Caco-2 (cell line): ENCODE data around the gene DCAF8. TPM values are rescaled to one million over a fixed set of nuclear protein-coding genes. Genes with fewer than 3 reads are reported as not detected.
A peak's percentile ranks its signal among the peaks of the same experiment; 100 is the strongest.

Experiments
- BruUV-seq: library from RNA; stranded (reverse); fragments of 400-500 nt; replicated peaks from 2 replicates; lab custom pipeline; 2021; lab: Mats Ljungman, UMichigan
- CTCF ChIA-PET: fragments of 300-600 bp; sonication (Branson Sonifier 250); formaldehyde crosslinking; loops from one replicate; lab custom pipeline; 2022; ENCODE audit warnings: antibody characterized with exemption; lab: Charles Lee
- POLR2A ChIA-PET: fragments of 300-600 bp; sonication (Branson Sonifier 250); formaldehyde crosslinking; loops from one replicate; lab custom pipeline; 2022; ENCODE audit warnings: antibody characterized with exemption; lab: Charles Lee
- DNase-seq, 2 experiments: peaks; one replicate each; pipeline versions ENCODE4 v3.0.0 to v3.0.0-alpha.2; 2020 to 2022
- H3K27me3 ChIP-seq: replicated peaks from 2 replicates; pipeline ENCODE4 v1.6.0; 2011; ENCODE audit warnings: low read length; ENCODE audit not compliant: control insufficient read depth, insufficient read depth
- H3K36me3 ChIP-seq: 2 replicates; pipeline ENCODE4 v1.5.1; 2011; ENCODE audit warnings: low read length; ENCODE audit not compliant: control insufficient read depth, insufficient read depth
- H3K4me1 ChIP-seq: fragments of 250-450 bp; sonication (Bioruptor Pico); 2 replicates; pipeline ENCODE4 v1.5.1; 2020; ENCODE audit warnings: mild to moderate bottlenecking
- H3K4me3 ChIP-seq: 2 replicates; pipeline ENCODE4 v1.5.1; 2011; ENCODE audit warnings: low read depth, mild to moderate bottlenecking, control low read depth, low read length
- H3K9me3 ChIP-seq: fragments of 250-450 bp; sonication (Bioruptor Pico); 2 replicates; pipeline ENCODE4 v1.5.1; 2020; ENCODE audit warnings: mild to moderate bottlenecking, moderate library complexity
- H3K27ac Mint-ChIP-seq: one replicate; pipeline ENCODE4 v1.8.0; 2022; ENCODE audit warnings: mixed read lengths; ENCODE audit not compliant: unreplicated experiment
- H3K27me3 Mint-ChIP-seq: one replicate; pipeline ENCODE4 v1.8.0; 2022; ENCODE audit warnings: mixed read lengths; ENCODE audit not compliant: insufficient read depth, unreplicated experiment
- H3K36me3 Mint-ChIP-seq: one replicate; pipeline ENCODE4 v1.8.0; 2022; ENCODE audit warnings: mild to moderate bottlenecking, mixed read lengths; ENCODE audit not compliant: insufficient read depth, unreplicated experiment
- H3K4me1 Mint-ChIP-seq: one replicate; pipeline ENCODE4 v1.8.0; 2022; ENCODE audit warnings: low read depth, mixed read lengths; ENCODE audit not compliant: unreplicated experiment
- H3K4me3 Mint-ChIP-seq: one replicate; pipeline ENCODE4 v1.8.0; 2022; ENCODE audit warnings: mild to moderate bottlenecking, moderate library complexity, mixed read lengths; ENCODE audit not compliant: unreplicated experiment
- H3K9me3 Mint-ChIP-seq: one replicate; pipeline ENCODE4 v1.8.0; 2022; ENCODE audit warnings: mixed read lengths; ENCODE audit not compliant: unreplicated experiment
- intact Hi-C: fragments of 100-400 bp; cut with micrococcal nuclease; formaldehyde crosslinking; loops from one replicate; pipeline ENCODE4 v1.10.0; 2022; ENCODE audit not compliant: unreplicated experiment
- total RNA-seq: library from RNA; stranded (reverse); gene quantifications from 2 replicates; pipeline ENCODE4 v1.2.3, GENCODE V29; 2022
- TF ChIP-seq, protein P1 (sequence below), 2 experiments: fragments of 200-600 bp in 1 of 2; IDR thresholded peaks; 1 replicate in 1 of 2; 2 replicates in 1 of 2; pipeline versions ENCODE4 v1.5.1 to v1.8.0; 2011 to 2022; ENCODE audit warnings: antibody characterized with exemption in 1 of 2, control low read depth in 1 of 2, inconsistent platforms in 1 of 2, low read depth in 1 of 2, low read length in 1 of 2, mild to moderate bottlenecking in 1 of 2, moderate library complexity in 1 of 2; ENCODE audit not compliant: insufficient read depth in 1 of 2, severe bottlenecking in 1 of 2, unreplicated experiment in 1 of 2

DCAF8 gene
- total RNA-seq, 1 experiment from 2014 or later = 112 TPM

DNA sequence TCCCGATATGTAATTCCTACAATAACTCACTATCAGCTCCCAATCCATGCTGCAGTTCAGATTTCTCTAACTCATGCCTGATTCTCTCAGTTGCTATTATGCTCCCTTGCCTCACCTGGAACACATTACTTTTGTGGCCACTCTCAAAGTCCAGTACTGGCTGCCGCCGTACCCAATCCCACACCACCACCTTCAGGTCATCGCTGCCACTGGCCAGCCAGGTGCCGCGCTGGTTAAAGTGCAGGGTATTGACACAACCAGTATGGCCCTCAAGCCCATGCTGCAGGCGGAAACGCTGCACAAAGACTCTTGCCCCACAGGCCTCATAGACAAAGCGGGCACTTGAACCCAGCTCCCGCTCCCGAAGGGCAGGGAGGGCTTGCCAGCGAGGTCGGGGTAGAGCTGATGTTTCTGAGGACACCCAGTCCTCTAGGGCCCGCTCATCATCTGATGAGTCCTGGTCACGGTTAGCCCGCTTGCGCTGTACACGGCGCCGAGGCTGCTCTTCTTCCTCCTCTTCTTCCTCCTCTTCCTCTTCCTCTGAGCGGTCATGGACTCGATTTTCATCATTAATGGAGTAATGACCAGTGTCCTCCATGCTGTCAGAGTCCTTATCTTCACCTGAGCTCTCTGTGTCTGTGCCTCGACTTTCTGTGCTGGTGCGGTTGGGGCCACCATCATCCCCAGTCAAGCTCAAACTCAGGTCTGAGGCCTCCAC, 22.6 kb downstream of the DCAF8 start:
- H3K27me3 ChIP-seq = no peaks in the 10 kb centered on the region
- H3K9me3 ChIP-seq = no peaks in the 10 kb centered on the region
- Mint-ChIP-seq H3K4me3 (no peak overlapping the region), H3K27ac (no peak overlapping the region), H3K27me3 (no peaks in the 10 kb centered on the region), H3K9me3 (no peaks in the 10 kb centered on the region), H3K36me3 (peaks cover 49% of the 10 kb centered on the region), H3K4me1 (no peaks in the 10 kb centered on the region)
- no peak for DNase-seq
- no peaks in the 10 kb centered on the region for H3K4me1 ChIP-seq
- BruUV-seq = TSS peak; percentile 34
- ChIA-PET POLR2A (no interaction called here), CTCF (interaction anchor here (0.6 kb wide), 1 partner anchor 46 kb away, joined by 3 read pairs; no protein-coding TSS in a partner anchor)
- H3K4me3 ChIP-seq = no peak overlapping the region
- H3K36me3 ChIP-seq = no peaks in the 10 kb centered on the region; the same call in 1 of the 2 replicates
- TF ChIP-seq, protein P1, sequence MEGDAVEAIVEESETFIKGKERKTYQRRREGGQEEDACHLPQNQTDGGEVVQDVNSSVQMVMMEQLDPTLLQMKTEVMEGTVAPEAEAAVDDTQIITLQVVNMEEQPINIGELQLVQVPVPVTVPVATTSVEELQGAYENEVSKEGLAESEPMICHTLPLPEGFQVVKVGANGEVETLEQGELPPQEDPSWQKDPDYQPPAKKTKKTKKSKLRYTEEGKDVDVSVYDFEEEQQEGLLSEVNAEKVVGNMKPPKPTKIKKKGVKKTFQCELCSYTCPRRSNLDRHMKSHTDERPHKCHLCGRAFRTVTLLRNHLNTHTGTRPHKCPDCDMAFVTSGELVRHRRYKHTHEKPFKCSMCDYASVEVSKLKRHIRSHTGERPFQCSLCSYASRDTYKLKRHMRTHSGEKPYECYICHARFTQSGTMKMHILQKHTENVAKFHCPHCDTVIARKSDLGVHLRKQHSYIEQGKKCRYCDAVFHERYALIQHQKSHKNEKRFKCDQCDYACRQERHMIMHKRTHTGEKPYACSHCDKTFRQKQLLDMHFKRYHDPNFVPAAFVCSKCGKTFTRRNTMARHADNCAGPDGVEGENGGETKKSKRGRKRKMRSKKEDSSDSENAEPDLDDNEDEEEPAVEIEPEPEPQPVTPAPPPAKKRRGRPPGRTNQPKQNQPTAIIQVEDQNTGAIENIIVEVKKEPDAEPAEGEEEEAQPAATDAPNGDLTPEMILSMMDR (IDR thresholded peaks at IDR 0.05; ENCODE audit: insufficient read depth in 1 of 2, low read depth in 1 of 2, low read length in 1 of 2, severe bottlenecking in 1 of 2, unreplicated experiment in 1 of 2) = no peak
- intact Hi-C loops = no loop called here

DNA sequence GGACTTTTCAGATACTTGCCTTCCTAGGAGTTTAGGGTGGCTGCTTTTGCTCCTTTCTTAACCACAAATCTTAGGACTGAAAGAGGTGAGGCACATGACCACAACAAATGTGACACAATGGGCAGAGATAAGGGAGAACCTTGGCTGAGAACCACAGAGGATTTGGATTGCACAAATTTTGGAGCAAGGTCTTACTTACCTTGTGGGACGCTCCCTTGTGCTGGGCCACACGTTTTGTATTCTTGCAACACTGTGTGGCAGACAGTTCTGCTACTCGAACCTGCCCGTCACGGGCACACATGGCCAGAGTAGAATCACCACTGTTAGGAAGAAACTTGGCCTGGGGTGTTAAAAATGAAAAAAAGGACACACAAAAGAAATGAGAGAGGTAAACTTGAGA, 23.9 kb downstream of the DCAF8 start:
- TF ChIP-seq, protein P1 (IDR thresholded peaks at IDR 0.05; ENCODE audit: insufficient read depth in 1 of 2, low read depth in 1 of 2, low read length in 1 of 2, severe bottlenecking in 1 of 2, unreplicated experiment in 1 of 2) = no peak
- intact Hi-C loops = no loop called here
- Histone ChIP-seq H3K9me3 (no peaks in the 10 kb centered on the region), H3K4me3 (no peak overlapping the region), H3K4me1 (no peaks in the 10 kb centered on the region), H3K36me3 (no peaks in the 10 kb centered on the region; the same call in 1 of the 2 replicates), H3K27me3 (no peaks in the 10 kb centered on the region)
- peaks cover 51% of the 10 kb centered on the region for H3K36me3 Mint-ChIP-seq
- no peaks in the 10 kb centered on the region for H3K27me3 Mint-ChIP-seq
- H3K9me3 Mint-ChIP-seq = no peaks in the 10 kb centered on the region
- ChIA-PET CTCF (no interaction called here), POLR2A (interaction anchor here (0.5 kb wide), 1 partner anchor 11 kb away, joined by 3 read pairs; no protein-coding TSS in a partner anchor)
- no TSS peak for BruUV-seq
- no peak overlapping the region for H3K4me3 Mint-ChIP-seq
- H3K27ac Mint-ChIP-seq = no peak overlapping the region
- DNase-seq = no peak
- no peaks in the 10 kb centered on the region for H3K4me1 Mint-ChIP-seq

DNA sequence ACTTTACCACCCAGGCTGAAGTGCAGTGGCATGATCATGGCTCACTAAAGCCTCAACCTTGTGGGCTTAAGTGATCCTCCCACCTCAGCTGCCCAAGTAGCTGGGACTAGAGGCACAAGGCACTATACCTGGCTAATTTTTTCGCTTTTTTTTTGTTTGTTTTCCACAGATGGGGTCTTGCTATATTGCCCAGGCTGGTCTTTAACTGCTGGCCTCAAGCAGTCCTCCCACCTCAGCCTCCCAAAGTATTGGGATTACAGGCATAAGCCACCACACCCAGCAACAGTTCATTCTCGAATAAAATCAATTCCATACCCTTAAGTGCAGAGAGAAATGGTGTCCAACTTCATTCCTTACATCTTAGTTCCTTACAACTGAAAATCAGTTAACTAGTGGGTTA, 24.8 kb downstream of the DCAF8 start:
- no peaks in the 10 kb centered on the region for H3K4me1 Mint-ChIP-seq
- H3K4me3 Mint-ChIP-seq = no peak overlapping the region
- ChIA-PET POLR2A (no interaction called here), CTCF (no interaction called here)
- intact Hi-C loops = no loop called here
- Histone ChIP-seq H3K4me3 (no peak overlapping the region), H3K4me1 (no peaks in the 10 kb centered on the region), H3K27me3 (no peaks in the 10 kb centered on the region), H3K36me3 (no peaks in the 10 kb centered on the region; the same call in 1 of the 2 replicates), H3K9me3 (no peaks in the 10 kb centered on the region)
- H3K36me3 Mint-ChIP-seq = peaks cover 54% of the 10 kb centered on the region
- no peak overlapping the region for H3K27ac Mint-ChIP-seq
- H3K9me3 Mint-ChIP-seq = no peaks in the 10 kb centered on the region
- DNase-seq = no peak
- no peaks in the 10 kb centered on the region for H3K27me3 Mint-ChIP-seq
- no TSS peak for BruUV-seq
- TF ChIP-seq, protein P1 (IDR thresholded peaks at IDR 0.05; ENCODE audit: insufficient read depth in 1 of 2, low read depth in 1 of 2, low read length in 1 of 2, severe bottlenecking in 1 of 2, unreplicated experiment in 1 of 2) = no peak
